HG03045 (cell line): ENCODE measurements around the gene CTTNBP2NL.

Experiments
- ATAC-seq: cut with Tn5 transposase; IDR thresholded peaks from one replicate; pipeline ENCODE4 v1.9.1; 2021; ENCODE audit warnings: mild to moderate bottlenecking, moderate library complexity; ENCODE audit not compliant: unreplicated experiment

CTTNBP2NL gene

GRCh38 chr1:112504661-112505399, 108.8 kb downstream of the CTTNBP2NL start:
- ATAC-seq: no peak

- no peak for ATAC-seq
Observed at GRCh38 chr1:112505400-112505785, 109.4 kb downstream of the CTTNBP2NL start.

DNA sequence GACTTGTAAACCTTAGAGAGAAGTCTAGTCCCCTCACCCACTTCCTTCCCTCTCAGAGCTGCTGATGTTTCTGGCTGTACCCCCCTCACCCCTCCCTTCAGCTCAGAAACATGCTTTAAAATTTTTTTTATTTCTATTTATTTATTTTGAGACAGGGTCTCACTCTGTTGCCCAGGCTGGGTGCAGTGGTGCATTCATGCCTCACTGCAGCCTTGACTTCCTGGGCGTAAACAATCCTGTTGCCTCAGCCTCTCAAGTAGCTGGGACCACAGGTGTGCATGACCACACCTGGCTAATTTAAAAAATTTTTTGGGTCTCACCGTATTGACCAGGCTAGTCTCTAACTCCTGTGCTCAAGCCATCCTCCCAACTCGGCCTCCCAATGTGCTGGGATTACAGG, 109.9 kb downstream of the CTTNBP2NL start:
- ATAC-seq: no peak

DNA sequence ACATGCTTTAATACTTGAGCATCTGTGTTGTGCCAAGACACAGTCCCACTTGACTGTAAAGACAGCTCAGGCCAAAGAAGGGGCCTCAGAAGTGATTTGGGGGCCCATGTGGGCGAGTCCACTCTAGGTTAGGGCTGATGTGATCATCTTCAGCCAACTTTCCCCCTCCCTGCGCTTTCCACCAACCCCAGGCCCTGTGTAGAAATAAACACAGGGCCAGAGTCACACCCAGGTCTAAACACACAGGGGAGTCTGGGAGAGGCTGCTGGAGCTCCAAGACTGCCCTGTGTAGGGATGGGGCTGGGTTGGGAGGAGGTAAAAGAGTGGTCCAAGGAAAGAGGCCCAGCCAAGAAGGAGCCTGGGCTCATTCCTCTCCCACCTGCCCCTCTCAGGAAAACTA, 110.3 kb downstream of the CTTNBP2NL start:
- no peak for ATAC-seq

DNA sequence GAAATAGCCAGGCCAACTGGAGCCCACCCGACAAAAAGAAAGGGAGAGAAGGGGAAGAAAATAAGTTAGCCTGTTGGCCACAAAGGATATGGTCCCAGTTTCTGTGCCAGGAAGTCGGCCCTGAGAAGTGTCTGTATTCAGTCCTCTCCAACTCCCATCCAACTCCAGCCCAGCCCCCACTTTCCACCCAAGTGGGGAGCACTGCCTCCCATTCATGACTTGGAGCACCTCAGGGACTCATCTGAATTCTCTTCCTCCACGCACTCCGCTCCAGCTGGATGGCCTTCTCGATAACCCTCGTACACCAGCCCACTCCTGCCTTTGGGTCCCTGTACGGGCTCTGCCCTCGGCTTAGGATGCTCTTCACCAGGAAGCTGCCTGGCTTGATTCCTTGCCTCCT, 110.7 kb downstream of the CTTNBP2NL start:
- no peak for ATAC-seq

- no peak for ATAC-seq
Observed at GRCh38 chr1:112507336-112507735, 111.3 kb downstream of the CTTNBP2NL start.

GRCh38 chr1:112507921-112508277, 111.9 kb downstream of the CTTNBP2NL start:
- no peak for ATAC-seq

- peak; percentile 48 for ATAC-seq
Observed at GRCh38 chr1:112508278-112509004, 112.4 kb downstream of the CTTNBP2NL start, which contains the start of gene WNT2B. Gene WNT2B, plus strand, starts transcription at chr1:112508965. Its CDS starts 298 bp downstream, at chr1:112509263.

- peak; percentile 27 for ATAC-seq
Observed at GRCh38 chr1:112509005-112509659, 113.1 kb downstream of the CTTNBP2NL start.

GRCh38 chr1:112509660-112510178, 113.7 kb downstream of the CTTNBP2NL start:
- no peak for ATAC-seq

DNA sequence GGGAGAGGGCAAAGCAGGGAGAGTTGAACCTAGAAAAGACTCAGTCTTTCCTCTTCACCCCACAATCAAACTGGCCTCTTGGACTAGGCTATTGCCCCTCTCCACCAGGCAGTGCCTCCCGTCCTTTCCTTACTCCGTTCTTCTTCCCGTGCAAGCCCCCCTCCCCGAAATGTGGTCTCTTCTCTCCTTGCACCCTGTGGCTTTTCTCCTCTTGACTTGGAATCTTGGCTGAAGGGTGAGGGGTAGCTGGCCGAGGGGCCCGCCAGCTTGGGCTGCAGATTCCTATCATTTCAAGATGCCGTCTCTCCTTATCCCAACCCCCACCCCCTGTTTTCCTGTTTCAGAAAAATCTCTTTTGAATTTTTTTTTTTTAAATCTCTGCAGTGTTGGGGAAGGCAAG, 114.3 kb downstream of the CTTNBP2NL start:
- no peak for ATAC-seq
